GM21737 (cell line): ENCODE measurements around the gene EPB41L1.

ENCODE experiments used
- ATAC-seq: cut with Tn5 transposase; IDR thresholded peaks from one replicate; pipeline ENCODE4 v1.9.1; 2021; ENCODE audit warnings: mild to moderate bottlenecking, moderate library complexity; ENCODE audit not compliant: unreplicated experiment

Gene EPB41L1

GRCh38 chr20:36184816-36185776, 30.6 kb downstream of the EPB41L1 start:
- ATAC-seq: no peak

DNA sequence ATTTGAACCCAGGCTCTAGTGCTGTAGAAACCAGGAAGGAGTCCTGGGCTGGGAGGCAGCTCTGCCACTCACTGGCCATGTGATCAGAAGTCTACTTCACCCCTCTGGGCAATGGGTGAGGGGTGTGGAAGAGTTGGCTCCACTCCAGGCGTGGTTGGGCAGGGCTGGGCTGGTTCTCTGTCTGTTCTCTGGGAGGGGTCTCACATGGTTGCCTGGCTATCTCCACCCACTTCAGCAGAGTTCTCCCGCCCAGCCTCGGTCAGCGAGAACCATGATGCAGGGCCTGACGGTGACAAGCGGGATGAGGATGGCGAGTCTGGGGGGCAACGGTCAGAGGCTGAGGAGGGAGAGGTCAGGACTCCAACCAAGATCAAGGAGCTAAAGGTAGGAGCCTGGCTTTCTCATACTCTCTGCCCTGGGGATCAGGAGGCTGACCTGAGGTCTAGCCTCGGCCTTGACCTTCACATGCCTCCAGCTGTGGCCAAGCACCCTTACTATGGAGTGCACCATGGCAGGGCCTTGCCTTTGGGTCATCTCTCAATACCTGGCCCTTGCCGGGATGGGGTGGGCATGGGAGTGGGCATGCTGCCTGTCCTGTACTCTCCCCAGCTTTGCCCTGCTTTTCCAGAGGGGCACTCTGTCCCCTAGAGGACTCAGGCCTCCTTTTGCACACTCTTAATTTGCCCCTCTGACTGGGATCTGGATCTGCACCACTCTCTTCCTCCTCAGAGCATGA, 39.6 kb downstream of the EPB41L1 start:
- ATAC-seq: no peak

GRCh38 chr20:36196676-36197075, 42.1 kb downstream of the EPB41L1 start:
- ATAC-seq: no peak

DNA sequence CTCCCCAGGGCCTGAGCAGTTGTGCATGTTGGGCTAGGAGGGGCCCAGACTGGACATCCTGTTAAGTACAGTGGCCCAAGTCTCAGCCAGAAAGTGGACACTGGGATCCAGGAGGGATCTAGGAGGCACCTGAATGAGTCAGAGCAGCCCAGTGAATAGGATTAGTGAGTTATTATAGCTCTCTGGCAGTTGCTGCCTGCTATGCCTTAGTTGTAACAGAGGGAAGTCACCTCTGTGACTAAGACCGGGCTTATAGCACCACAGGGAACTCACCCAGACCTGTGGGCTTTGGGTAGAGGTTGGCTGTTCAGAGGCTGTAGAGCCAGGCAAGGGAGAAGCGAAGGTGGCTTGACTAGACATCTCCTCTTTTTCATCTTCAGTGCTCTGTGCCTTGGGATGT, 42.7 kb downstream of the EPB41L1 start:
- no peak for ATAC-seq

DNA sequence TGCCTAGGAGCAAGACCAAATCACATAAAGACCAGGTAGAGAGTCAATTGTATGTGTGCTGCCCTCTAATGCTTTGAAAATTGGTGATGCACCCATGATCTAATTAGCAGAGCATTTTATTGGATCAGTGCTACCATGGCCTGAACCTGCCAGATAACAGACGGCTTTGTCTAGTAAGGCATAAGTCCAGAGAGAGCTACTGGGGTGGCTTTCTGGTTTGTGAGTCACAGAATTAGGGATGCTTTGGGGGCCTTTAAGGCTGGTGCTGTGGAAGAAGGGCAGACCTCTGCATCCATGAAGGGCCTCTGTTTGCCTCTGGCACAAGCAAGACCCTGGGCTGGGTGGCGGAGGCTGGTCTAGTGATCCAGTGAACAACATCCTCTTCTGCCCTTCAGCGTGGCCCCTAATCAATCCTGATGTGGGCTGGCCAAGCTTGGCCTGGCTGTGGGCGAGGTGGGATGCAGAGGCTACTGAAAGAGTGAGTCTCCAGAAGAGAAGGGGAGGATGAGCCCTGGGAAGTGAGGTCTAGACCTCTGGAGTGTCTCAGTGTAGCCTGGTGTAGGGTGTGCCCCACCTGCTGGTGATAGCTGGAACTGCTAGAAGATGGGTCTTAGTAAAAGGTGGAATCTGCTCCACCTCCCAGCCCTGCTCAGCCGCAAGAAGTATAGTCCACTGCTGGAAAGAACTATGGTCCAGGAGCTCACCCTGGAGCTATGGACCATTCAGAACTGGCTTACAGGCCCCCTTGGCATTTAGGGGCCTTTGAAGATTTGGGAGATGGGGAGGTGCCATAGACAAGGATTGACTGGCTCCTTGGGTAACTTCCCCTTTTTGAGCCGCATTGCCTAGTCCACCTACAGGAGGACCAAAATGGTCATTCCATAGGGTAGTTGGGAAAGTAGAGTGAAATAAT, 45.1 kb downstream of the EPB41L1 start:
- peak; percentile 56 for ATAC-seq

GRCh38 chr20:36200451-36200850, 45.9 kb downstream of the EPB41L1 start:
- ATAC-seq: no peak

DNA sequence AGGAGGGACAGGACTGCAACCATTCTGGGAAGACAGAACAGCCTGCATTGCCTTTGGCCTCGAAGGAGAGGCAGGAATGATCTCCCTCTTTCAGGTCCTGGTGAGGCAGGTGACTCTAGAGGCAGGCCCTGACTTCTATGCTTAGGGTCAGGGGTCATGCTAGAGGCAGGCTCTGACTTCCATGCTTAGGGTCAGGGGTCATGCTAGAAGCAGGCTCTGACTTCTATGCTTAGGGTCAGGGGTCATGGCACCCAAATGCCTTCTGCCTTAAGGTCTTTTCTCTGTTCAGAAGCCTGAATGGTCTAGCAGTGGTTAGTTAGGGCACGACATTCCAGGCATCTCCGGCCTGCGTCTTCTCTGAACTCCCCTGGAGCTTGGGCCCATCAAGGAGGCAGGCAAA, 46.7 kb downstream of the EPB41L1 start:
- ATAC-seq: no peak

DNA sequence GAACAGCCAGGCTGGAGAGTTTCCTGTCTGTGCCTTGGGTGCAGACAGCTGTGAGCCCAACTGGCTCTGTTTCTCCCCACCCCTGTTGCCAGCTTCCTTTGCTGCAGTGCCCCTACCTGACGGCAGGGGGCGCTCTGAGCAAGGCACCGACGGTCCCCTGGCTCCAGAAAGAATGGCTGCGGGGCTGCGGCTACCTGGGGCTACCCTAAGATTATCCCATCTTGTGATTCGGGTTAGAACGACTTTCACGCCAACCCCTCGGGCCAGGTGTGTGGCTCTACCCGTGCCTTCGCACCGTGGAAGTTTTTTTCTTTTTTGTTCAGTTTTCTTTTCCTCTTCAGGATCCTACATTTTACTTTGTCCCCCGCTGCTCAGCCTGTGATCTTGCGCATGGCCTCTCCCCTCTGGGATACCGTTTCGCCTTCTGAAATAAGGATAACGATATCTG, 48.4 kb downstream of the EPB41L1 start:
- ATAC-seq: no peak

GRCh38 chr20:36203861-36204260, 49.3 kb downstream of the EPB41L1 start:
- no peak for ATAC-seq

- no peak for ATAC-seq
Observed at GRCh38 chr20:36205026-36205425, 50.5 kb downstream of the EPB41L1 start.

- no peak for ATAC-seq
Observed at GRCh38 chr20:36206068-36206467, 51.5 kb downstream of the EPB41L1 start.

DNA sequence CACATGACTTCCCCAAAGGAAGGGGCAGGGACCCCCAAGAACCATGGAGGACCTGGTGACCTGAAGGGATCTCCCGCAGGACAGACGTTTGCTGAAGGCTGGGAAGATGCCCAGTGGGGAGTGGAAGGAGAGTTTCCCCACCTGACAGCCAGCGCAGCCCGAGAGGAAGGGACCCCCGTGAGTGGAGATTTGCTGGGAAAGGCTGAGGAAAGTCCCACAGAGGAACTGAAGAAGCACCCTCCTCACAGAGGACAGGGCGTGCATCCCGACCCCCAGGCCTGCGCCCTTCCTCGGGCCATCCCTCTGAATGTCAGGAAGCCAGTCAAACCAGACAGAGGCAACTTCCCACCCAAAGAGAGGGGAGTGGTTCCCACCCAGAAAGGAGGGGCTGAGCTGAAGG, 52.1 kb downstream of the EPB41L1 start:
- no peak for ATAC-seq

DNA sequence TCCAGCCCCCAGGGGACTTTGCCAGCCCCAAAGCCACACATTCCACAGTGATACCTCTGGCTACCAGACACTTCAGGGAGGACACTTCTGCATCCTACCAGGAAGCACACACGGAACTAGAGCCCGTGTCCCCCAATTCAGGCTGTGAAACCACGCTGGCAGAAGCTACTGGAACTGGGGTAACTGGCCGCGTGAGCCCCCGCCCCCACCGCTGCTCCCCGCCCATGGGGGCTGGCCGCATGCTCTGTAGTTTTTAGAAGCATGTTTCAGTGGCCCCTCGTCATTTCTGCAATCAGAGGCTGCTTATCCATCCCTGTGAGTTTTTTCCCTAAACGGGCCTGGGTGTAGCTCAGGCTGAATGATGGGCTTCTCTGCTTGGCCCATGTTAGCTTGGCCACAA, 53.1 kb downstream of the EPB41L1 start:
- no peak for ATAC-seq

DNA sequence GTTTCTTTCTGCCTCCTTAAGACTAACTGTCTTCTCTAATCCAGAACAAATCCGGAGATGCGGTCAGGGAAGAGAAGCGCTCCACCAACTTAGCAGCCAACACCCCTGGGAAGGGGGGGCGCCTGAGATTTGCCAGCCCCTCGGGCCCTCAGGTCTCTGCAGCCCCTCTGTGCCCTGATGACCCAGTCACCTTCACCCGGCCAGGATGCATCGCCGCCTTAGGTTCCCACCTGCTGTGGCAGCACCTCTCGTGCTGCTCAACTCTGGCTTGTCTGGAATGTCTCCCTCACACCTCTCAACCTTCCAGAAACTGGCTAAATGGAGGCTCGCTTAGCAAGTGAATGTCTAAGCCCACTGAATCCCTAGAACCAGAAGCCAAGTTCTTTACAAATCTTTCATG, 53.7 kb downstream of the EPB41L1 start:
- no peak for ATAC-seq

DNA sequence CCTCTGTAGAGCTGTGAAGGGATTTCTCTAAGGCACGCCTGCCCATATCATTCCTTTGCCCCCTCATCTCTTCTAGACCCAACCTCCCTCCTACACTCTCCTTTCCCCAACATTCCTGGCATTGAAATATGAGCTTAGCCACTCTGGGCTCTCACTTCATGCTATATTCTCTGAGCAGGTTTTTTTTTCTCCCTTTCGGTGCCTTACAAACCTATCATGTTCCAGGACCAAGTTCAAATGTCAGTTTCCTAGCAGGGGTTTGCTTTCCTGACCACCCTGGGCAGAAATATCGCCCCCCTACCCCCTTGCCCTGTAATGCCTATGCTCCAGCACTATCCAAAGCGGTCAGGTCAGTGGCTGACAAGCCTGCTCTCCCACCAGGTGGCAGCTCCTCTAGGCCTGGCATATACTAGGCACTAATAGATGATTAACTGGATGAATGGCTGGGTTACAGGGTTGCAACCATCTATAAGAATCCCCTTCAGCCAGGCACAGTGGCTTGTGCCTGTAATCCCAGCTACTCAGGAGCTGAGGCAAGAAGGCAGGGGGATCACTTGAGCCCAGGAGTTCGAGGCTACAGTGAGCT, 56.0 kb downstream of the EPB41L1 start:
- no peak for ATAC-seq

DNA sequence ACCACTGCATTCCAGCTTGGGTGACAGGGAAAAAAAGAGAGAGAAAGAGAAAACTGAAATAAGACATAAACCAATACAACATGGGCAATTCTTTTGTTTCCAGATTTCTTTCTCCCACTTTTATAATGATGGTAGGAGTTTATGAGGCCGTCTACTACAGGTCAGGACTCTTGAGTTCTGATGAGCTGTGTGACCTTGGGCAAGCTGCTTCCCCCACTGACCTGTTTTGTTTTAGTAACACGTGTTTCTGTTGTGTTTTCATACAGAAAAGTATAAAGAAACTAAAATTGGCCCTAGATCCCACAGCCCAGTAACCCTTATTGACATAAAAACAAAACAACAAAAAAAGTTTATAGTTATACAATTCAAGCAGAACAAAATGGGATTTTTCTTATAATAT, 58.8 kb downstream of the EPB41L1 start:
- ATAC-seq: no peak

DNA sequence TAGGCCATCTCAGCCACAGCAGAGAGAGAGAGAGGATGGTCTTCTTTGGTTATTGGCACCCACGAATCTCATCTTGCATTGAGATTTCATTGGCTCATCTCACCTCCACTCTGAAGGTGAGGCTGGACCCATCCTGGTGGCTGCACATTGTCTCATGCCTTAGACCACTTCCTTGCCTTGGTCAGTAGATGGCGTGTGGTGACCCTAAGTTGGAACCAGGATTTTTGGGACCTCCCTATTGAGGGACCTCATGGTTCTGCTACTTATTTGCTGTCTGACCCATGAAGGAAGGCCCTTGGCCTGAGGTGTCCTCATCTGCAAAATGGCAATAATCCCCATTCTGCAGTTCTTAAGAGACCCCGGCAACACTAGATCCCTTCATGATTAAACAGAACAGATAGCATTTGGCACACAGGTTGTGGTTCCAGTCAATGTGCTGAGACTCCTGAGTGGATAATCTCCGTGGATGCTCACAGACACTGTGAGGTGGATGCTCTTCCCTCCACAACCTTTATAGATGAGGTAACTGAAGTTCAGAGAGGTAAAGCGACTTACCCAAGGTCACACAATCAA, 60.2 kb downstream of the EPB41L1 start:
- no peak for ATAC-seq

GRCh38 chr20:36215778-36216177, 61.2 kb downstream of the EPB41L1 start:
- no peak for ATAC-seq

DNA sequence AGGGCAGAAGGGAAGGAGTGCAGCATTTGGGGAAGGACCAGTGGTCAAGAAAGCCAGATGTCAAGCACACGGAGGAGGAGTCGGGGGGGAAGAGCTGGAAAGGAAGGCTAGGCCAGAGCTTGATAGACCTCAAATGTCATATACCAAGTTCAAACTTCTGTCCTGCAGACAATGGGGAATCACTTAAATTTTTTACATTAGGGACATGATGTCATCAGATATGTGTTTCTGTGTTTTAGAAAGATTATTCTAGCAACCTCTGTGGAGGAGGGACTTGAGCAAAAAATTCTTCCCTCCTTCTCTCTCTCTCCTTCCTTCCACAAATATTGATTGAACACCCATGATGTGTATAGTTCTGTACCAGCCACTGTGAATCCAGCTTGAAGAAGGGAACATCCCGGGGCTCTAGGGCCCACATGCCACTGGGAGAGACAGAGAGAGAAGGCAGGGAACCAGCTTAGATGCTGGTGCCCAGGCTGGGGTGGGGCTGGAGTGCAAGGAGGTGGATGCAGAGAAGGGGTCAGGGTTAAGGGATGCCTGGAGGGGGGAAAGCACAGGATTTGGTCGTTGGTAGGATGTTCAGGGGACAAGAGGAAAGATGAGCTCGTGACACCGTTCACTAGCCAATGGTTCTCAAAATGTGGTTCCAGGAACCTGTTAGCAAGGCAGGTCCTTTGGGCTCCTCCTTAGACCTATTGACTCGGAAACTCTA, 61.9 kb downstream of the EPB41L1 start:
- no peak for ATAC-seq

DNA sequence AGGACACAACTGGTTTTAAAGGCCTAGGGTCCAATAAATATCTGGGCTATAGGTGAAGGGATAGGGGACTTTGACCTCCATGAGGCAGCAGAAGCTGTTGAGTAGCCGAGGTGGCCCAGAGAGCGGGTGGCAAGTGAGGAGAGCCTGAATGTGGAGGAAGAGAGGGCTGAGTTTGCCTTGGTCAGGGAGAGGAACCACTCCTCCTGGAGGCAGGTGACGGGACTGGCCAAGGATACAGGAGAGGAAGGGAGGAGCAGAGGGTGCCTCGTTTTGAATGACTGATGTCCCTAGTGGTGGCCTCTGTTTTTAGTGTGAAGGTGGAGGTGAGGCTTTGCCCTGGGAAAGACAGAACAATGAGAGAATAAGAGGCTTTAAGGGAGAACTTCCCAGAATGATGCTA, 62.7 kb downstream of the EPB41L1 start:
- no peak for ATAC-seq
